PC-9 (cell line): Measurements from ENCODE around the gene ETS1.

Experiments used
- EZH2 ChIP-seq: fragments of 200-600 bp; sonication (generic); IDR thresholded peaks from 2 replicates; pipeline ENCODE4 v1.8.0; 2017; ENCODE audit warnings: antibody characterized with exemption, low read depth
- TF ChIP-seq, protein P1 (sequence below): fragments of 200-600 bp; sonication (generic); conservative IDR thresholded peaks from 2 replicates; pipeline ENCODE4 v1.6.1; 2017; ENCODE audit warnings: mixed run types, antibody characterized with exemption, mild to moderate bottlenecking, moderate library complexity

GRCh38 chr11:128464878-128465450 is 122.4 kb downstream of the ETS1 start:
- TF ChIP-seq, protein P1, sequence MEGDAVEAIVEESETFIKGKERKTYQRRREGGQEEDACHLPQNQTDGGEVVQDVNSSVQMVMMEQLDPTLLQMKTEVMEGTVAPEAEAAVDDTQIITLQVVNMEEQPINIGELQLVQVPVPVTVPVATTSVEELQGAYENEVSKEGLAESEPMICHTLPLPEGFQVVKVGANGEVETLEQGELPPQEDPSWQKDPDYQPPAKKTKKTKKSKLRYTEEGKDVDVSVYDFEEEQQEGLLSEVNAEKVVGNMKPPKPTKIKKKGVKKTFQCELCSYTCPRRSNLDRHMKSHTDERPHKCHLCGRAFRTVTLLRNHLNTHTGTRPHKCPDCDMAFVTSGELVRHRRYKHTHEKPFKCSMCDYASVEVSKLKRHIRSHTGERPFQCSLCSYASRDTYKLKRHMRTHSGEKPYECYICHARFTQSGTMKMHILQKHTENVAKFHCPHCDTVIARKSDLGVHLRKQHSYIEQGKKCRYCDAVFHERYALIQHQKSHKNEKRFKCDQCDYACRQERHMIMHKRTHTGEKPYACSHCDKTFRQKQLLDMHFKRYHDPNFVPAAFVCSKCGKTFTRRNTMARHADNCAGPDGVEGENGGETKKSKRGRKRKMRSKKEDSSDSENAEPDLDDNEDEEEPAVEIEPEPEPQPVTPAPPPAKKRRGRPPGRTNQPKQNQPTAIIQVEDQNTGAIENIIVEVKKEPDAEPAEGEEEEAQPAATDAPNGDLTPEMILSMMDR: no peak
- TF ChIP-seq EZH2: no peak
